Urinary bladder (tissue), 4 donors: Measurements from ENCODE around the gene AGAP1. TPM values are rescaled to one million over a fixed set of nuclear protein-coding genes. Genes with fewer than 3 reads are reported as not detected.

Source experiments
- DNase-seq: peaks from one replicate; pipeline ENCODE4 v3.0.0-alpha.2; 2015; ENCODE audit errors: extremely low spot score
- H3K27ac ChIP-seq: one replicate; pipeline ENCODE4 v1.5.1; 2013; ENCODE audit warnings: low read depth, mild to moderate bottlenecking, moderate library complexity
- H3K36me3 ChIP-seq: one replicate; pipeline ENCODE4 v1.6.1; 2013; ENCODE audit warnings: mild to moderate bottlenecking, moderate library complexity; ENCODE audit not compliant: insufficient read depth
- H3K4me1 ChIP-seq: one replicate; pipeline ENCODE4 v1.6.1; 2013; ENCODE audit warnings: mild to moderate bottlenecking, moderate library complexity; ENCODE audit not compliant: insufficient read depth
- H3K4me3 ChIP-seq: one replicate; pipeline ENCODE4 v1.5.1; 2013; ENCODE audit warnings: low read depth, low read length
- WGBS: extraction: QIAGEN DNeasy Blood & Tissue Kit; methylation state at CpG from one replicate; pipeline ENCODE4 v1.1.7; 2013; 5-methylcytosine and 5-hydroxymethylcytosine counted together
- polyA plus RNA-seq: library from polyadenylated mRNA; stranded (reverse); fragments of 200-250 nt; gene quantifications from one replicate; pipeline ENCODE4 v1.2.3, GENCODE V29; 2013
- total RNA-seq: library from RNA; depleted of rRNA; stranded (reverse); fragments of >200 nt; gene quantifications from one replicate; pipeline ENCODE4 v1.2.3, GENCODE V29; 2014
- donor health status: healthy with polysubstance abuse.
- donor health status: healthy.

The AGAP1 gene
- total and polyA plus RNA-seq, 2 donors = 12.8 to 24.7 TPM

GRCh38 chr2:235707411-235708096 is 213.7 kb downstream of the AGAP1 start:
- Histone ChIP-seq H3K4me3 (no peak overlapping the region), H3K36me3 (no peaks in the 10 kb centered on the region), H3K4me1 (no peaks in the 10 kb centered on the region), H3K27ac (no peak overlapping the region)
- DNase-seq = no peak
- 94% methylated on average over 18 of the region's 18 CpGs for WGBS

- 85% methylated on average over 14 of the region's 14 CpGs for WGBS
- Histone ChIP-seq H3K4me1 (no peaks in the 10 kb centered on the region), H3K4me3 (no peak overlapping the region), H3K36me3 (no peaks in the 10 kb centered on the region), H3K27ac (no peak overlapping the region)
- no peak for DNase-seq
Measured at GRCh38 chr2:235709124-235709813, 215.4 kb downstream of the AGAP1 start.

GRCh38 chr2:235709969-235710879 is 216.4 kb downstream of the AGAP1 start:
- 89% methylated on average over 27 of the region's 27 CpGs for WGBS
- H3K27ac ChIP-seq = no peak overlapping the region
- no peak overlapping the region for H3K4me3 ChIP-seq
- DNase-seq = no peak
- H3K4me1 ChIP-seq = no peaks in the 10 kb centered on the region
- no peaks in the 10 kb centered on the region for H3K36me3 ChIP-seq

GRCh38 chr2:235710933-235711332 is 217.1 kb downstream of the AGAP1 start:
- Histone ChIP-seq H3K4me3 (no peak overlapping the region), H3K27ac (no peak overlapping the region), H3K4me1 (no peaks in the 10 kb centered on the region), H3K36me3 (no peaks in the 10 kb centered on the region)
- 97% methylated on average over 11 of the region's 11 CpGs for WGBS
- DNase-seq = no peak

- H3K27ac ChIP-seq = no peak overlapping the region
- no peak overlapping the region for H3K4me3 ChIP-seq
- 90% methylated on average over 11 of the region's 11 CpGs for WGBS
- H3K4me1 ChIP-seq = no peaks in the 10 kb centered on the region
- no peaks in the 10 kb centered on the region for H3K36me3 ChIP-seq
- no peak for DNase-seq
Measured at GRCh38 chr2:235711527-235711926, 217.7 kb downstream of the AGAP1 start.

- H3K4me1 ChIP-seq = no peaks in the 10 kb centered on the region
- WGBS = 94% methylated on average over 6 of the region's 6 CpGs
- no peaks in the 10 kb centered on the region for H3K36me3 ChIP-seq
- DNase-seq = no peak
- H3K4me3 ChIP-seq = no peak overlapping the region
- H3K27ac ChIP-seq = no peak overlapping the region
Measured at GRCh38 chr2:235712176-235712575, 218.3 kb downstream of the AGAP1 start.

GRCh38 chr2:235713189-235713588 is 219.3 kb downstream of the AGAP1 start:
- Histone ChIP-seq H3K27ac (no peak overlapping the region), H3K4me3 (no peak overlapping the region), H3K36me3 (no peaks in the 10 kb centered on the region), H3K4me1 (no peaks in the 10 kb centered on the region)
- DNase-seq = no peak
- WGBS = 92% methylated on average over 9 of the region's 9 CpGs

- no peak overlapping the region for H3K4me3 ChIP-seq
- no peak overlapping the region for H3K27ac ChIP-seq
- no peaks in the 10 kb centered on the region for H3K4me1 ChIP-seq
- DNase-seq = no peak
- 97% methylated on average over 10 of the region's 10 CpGs for WGBS
- H3K36me3 ChIP-seq = no peaks in the 10 kb centered on the region
Measured at GRCh38 chr2:235715601-235716000, 221.8 kb downstream of the AGAP1 start.

GRCh38 chr2:235716875-235717496 is 223.1 kb downstream of the AGAP1 start:
- H3K36me3 ChIP-seq = no peaks in the 10 kb centered on the region
- DNase-seq = no peak
- no peaks in the 10 kb centered on the region for H3K4me1 ChIP-seq
- WGBS = 69% methylated on average over 13 of the region's 13 CpGs
- no peak overlapping the region for H3K4me3 ChIP-seq
- no peak overlapping the region for H3K27ac ChIP-seq

- Histone ChIP-seq H3K4me3 (no peak overlapping the region), H3K4me1 (no peaks in the 10 kb centered on the region), H3K36me3 (no peaks in the 10 kb centered on the region), H3K27ac (no peak overlapping the region)
- DNase-seq = no peak
- 80% methylated on average over 7 of the region's 7 CpGs for WGBS
Measured at GRCh38 chr2:235719146-235719942, 225.5 kb downstream of the AGAP1 start.

- no peaks in the 10 kb centered on the region for H3K4me1 ChIP-seq
- 92% methylated on average over 3 of the region's 3 CpGs for WGBS
- no peak for DNase-seq
- H3K4me3 ChIP-seq = no peak overlapping the region
- H3K27ac ChIP-seq = no peak overlapping the region
- no peaks in the 10 kb centered on the region for H3K36me3 ChIP-seq
Measured at GRCh38 chr2:235721625-235722024, 227.8 kb downstream of the AGAP1 start.

GRCh38 chr2:235722869-235723268 is 229.0 kb downstream of the AGAP1 start:
- DNase-seq = no peak
- no peak overlapping the region for H3K4me3 ChIP-seq
- H3K27ac ChIP-seq = no peak overlapping the region
- WGBS = 96% methylated on average over 7 of the region's 7 CpGs
- no peaks in the 10 kb centered on the region for H3K4me1 ChIP-seq
- H3K36me3 ChIP-seq = no peaks in the 10 kb centered on the region

GRCh38 chr2:235723371-235723770 is 229.5 kb downstream of the AGAP1 start:
- Histone ChIP-seq H3K4me3 (no peak overlapping the region), H3K36me3 (no peaks in the 10 kb centered on the region), H3K27ac (no peak overlapping the region), H3K4me1 (no peaks in the 10 kb centered on the region)
- WGBS = 95% methylated on average over 6 of the region's 6 CpGs
- DNase-seq = no peak
